ENCODE measurements around the gene ADPRM. TPM values are rescaled to one million over a fixed set of nuclear protein-coding genes. Genes with fewer than 3 reads are reported as not detected.

ADPRM gene
- total RNA-seq, 1 donor from 2014 or later: 5.2 TPM

DNA sequence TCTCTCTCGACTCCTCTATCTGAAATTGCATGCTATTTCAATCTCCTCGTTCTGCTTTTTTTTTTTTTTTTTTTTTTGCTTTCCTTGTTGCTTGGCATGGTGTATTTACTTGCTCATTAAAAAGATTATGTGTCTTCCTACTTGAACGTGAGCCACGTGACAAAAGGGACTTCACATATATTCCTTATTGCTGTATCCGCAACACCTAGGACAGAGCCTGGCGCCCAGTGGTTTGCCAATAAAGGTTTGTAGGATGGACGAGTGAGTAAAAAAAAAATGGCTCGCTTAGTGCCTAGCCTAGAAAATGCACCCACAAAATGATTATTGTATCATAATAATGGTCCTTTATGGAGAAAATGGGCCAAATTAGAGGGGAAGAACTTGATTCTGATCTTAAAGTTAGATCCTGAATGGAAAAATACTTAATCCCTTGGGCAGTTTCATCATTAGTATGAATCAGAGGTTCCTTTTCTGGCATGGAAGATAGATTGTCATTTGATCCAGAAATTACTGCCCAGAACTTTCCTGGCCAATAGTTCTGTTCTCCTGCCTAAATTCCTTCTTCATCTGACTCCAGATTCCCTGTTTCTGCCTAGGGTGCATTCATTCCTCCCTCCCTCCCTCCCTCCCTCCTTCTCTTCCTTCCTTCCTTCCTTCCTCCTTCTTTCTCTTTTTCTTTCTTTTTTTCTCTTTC is 46.1 kb downstream of the ADPRM start:
- Mint-ChIP-seq H3K4me1 (ENCODE audit: unreplicated experiment) (no peaks in the 10 kb centered on the region), H3K27me3 (ENCODE audit: unreplicated experiment) (peaks cover 2% of the 10 kb centered on the region)
- no peak for DNase-seq (ENCODE audit: low spot score)

GRCh38 chr17:10744501-10745000 is 47.2 kb downstream of the ADPRM start:
- H3K9me3 Mint-ChIP-seq (ENCODE audit: unreplicated experiment): no peaks in the 10 kb centered on the region
- H3K36me3 Mint-ChIP-seq (ENCODE audit: low read depth, unreplicated experiment): no peaks in the 10 kb centered on the region
- no peak overlapping the region for H3K27ac Mint-ChIP-seq (ENCODE audit: unreplicated experiment)
- TF ChIP-seq, protein P1, sequence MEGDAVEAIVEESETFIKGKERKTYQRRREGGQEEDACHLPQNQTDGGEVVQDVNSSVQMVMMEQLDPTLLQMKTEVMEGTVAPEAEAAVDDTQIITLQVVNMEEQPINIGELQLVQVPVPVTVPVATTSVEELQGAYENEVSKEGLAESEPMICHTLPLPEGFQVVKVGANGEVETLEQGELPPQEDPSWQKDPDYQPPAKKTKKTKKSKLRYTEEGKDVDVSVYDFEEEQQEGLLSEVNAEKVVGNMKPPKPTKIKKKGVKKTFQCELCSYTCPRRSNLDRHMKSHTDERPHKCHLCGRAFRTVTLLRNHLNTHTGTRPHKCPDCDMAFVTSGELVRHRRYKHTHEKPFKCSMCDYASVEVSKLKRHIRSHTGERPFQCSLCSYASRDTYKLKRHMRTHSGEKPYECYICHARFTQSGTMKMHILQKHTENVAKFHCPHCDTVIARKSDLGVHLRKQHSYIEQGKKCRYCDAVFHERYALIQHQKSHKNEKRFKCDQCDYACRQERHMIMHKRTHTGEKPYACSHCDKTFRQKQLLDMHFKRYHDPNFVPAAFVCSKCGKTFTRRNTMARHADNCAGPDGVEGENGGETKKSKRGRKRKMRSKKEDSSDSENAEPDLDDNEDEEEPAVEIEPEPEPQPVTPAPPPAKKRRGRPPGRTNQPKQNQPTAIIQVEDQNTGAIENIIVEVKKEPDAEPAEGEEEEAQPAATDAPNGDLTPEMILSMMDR (IDR thresholded peaks at IDR 0.05; ENCODE audit: unreplicated experiment): no peak
- H3K4me1 Mint-ChIP-seq (ENCODE audit: unreplicated experiment): no peaks in the 10 kb centered on the region
- H3K27me3 Mint-ChIP-seq (ENCODE audit: unreplicated experiment): peaks cover 5% of the 10 kb centered on the region
- no peak overlapping the region for H3K4me3 Mint-ChIP-seq (ENCODE audit: unreplicated experiment)
- no peak for DNase-seq (ENCODE audit: low spot score)

More for the DNA sequence above, 46.1 kb downstream of the ADPRM start:
- TF ChIP-seq, protein P1 (IDR thresholded peaks at IDR 0.05; ENCODE audit: unreplicated experiment): no peak
- Mint-ChIP-seq H3K9me3 (ENCODE audit: unreplicated experiment) (no peaks in the 10 kb centered on the region), H3K36me3 (ENCODE audit: low read depth, unreplicated experiment) (no peaks in the 10 kb centered on the region), H3K4me3 (ENCODE audit: unreplicated experiment) (no peak overlapping the region), H3K27ac (ENCODE audit: unreplicated experiment) (no peak overlapping the region)

- peaks cover 5% of the 10 kb centered on the region for H3K27me3 Mint-ChIP-seq (ENCODE audit: unreplicated experiment)
- H3K4me1 Mint-ChIP-seq (ENCODE audit: unreplicated experiment): no peaks in the 10 kb centered on the region
- H3K36me3 Mint-ChIP-seq (ENCODE audit: low read depth, unreplicated experiment): no peaks in the 10 kb centered on the region
- H3K4me3 Mint-ChIP-seq (ENCODE audit: unreplicated experiment): no peak overlapping the region
- DNase-seq (ENCODE audit: low spot score): no peak
- H3K9me3 Mint-ChIP-seq (ENCODE audit: unreplicated experiment): no peaks in the 10 kb centered on the region
- TF ChIP-seq, protein P1 (IDR thresholded peaks at IDR 0.05; ENCODE audit: unreplicated experiment): no peak
- H3K27ac Mint-ChIP-seq (ENCODE audit: unreplicated experiment): no peak overlapping the region
Measured at GRCh38 chr17:10745231-10745630, 47.8 kb downstream of the ADPRM start.

DNA sequence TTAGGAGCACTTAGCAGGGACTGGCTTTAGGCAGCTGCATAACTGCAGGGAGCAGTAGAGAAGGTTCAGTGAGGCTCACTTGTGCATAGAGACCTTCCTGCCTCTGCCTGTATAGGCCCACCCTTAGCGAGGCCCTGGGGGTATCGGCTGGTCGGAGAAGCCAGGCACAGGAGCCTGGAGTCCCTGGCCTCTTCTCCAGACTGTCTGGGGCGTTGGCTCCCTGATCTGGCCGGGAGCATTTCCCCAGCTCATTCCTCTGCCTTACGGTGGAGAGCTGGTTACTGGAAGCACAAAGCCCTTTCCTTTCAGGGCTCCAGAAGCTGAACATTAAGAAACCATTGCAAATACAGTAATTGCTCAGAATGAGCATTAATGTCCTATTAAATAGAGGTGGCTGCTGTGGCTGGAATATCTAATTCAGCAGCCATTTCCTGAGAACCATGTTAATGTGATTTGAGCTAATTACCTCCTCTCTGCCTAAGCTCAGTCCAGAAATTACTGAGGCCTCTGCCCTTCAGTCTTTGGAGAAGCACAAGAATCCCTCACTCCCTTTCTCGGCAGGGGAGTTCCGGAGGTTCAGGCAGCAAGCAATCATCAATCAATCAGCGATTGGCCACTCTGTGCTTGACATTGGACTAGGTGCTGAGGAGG is 51.3 kb downstream of the ADPRM start:
- no peaks in the 10 kb centered on the region for H3K9me3 Mint-ChIP-seq (ENCODE audit: unreplicated experiment)
- H3K36me3 Mint-ChIP-seq (ENCODE audit: low read depth, unreplicated experiment): no peaks in the 10 kb centered on the region
- H3K27ac Mint-ChIP-seq (ENCODE audit: unreplicated experiment): no peak overlapping the region
- TF ChIP-seq, protein P1 (IDR thresholded peaks at IDR 0.05; ENCODE audit: unreplicated experiment): no peak
- H3K4me3 Mint-ChIP-seq (ENCODE audit: unreplicated experiment): no peak overlapping the region
- peaks cover 4% of the 10 kb centered on the region for H3K27me3 Mint-ChIP-seq (ENCODE audit: unreplicated experiment)
- H3K4me1 Mint-ChIP-seq (ENCODE audit: unreplicated experiment): no peaks in the 10 kb centered on the region
- DNase-seq (ENCODE audit: low spot score): no peak

DNA sequence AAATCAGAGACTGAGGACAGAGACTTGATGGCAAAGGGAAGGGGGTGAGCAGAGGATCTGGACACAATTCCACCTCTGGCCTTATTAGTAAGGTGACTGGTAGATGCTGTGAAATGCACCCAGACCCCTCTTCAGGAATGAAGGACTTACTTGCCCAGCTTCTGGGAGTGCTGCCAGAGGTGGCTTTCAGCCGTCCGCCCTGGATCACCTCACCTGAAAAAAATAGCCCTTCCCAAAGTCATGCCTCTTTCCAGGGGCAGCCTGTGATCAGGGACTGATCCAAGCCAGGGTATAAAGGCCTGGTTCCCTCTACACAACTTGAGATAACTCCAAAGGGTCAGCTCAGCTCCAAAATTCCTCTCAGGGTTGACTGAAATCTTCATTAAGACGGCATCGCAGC is 52.8 kb downstream of the ADPRM start:
- Mint-ChIP-seq H3K36me3 (ENCODE audit: low read depth, unreplicated experiment) (no peaks in the 10 kb centered on the region), H3K9me3 (ENCODE audit: unreplicated experiment) (no peaks in the 10 kb centered on the region), H3K4me1 (ENCODE audit: unreplicated experiment) (no peaks in the 10 kb centered on the region), H3K27me3 (ENCODE audit: unreplicated experiment) (peaks cover 7% of the 10 kb centered on the region), H3K27ac (ENCODE audit: unreplicated experiment) (no peak overlapping the region), H3K4me3 (ENCODE audit: unreplicated experiment) (no peak overlapping the region)
- TF ChIP-seq, protein P1 (IDR thresholded peaks at IDR 0.05; ENCODE audit: unreplicated experiment): no peak
- DNase-seq (ENCODE audit: low spot score): no peak

All from endothelial cell (in vitro differentiated cells).